Breast epithelium (tissue), 3 donors: ENCODE results near the gene SUSD6.

Experiments used
- CTCF ChIP-seq, 3 donors: fragments of 450-650 bp; IDR thresholded peaks; one replicate each; pipeline ENCODE4 v1.5.1; 2016 to 2017; ENCODE audit warnings: antibody characterized with exemption in 3 of 3, mild to moderate bottlenecking in 3 of 3, moderate library complexity in 3 of 3
- POLR2A ChIP-seq: fragments of 450-650 bp; IDR thresholded peaks from one replicate; pipeline ENCODE4 v1.6.1; 2016; ENCODE audit warnings: antibody characterized with exemption, mild to moderate bottlenecking, moderate library complexity
- POLR2AphosphoS5 ChIP-seq, 3 donors: sonication (generic); formaldehyde crosslinking; IDR thresholded peaks; one replicate each; pipeline ENCODE4 v1.6.1; 2017; ENCODE audit warnings: antibody characterized with exemption in 3 of 3

- TF ChIP-seq CTCF (IDR thresholded peaks at IDR 0.05) (no peak), POLR2AphosphoS5 (IDR thresholded peaks at IDR 0.05) (no peak), POLR2A (no peak)
Observed at GRCh38 chr14:69579476-69579875, 31.9 kb upstream of the SUSD6 start.
